Lung (tissue), 12 donors: Measurements from ENCODE around the gene CDH13. TPM values are rescaled to one million over a fixed set of nuclear protein-coding genes. Genes with fewer than 3 reads are reported as not detected.
A peak's percentile ranks its signal among the peaks of the same experiment; 100 is the strongest.

ENCODE experiments used
- ATAC-seq: fragments of 200-7000 bp; cut with Tn5 transposase; one replicate; pipeline ENCODE4 v1.9.1; 2020; ENCODE audit warnings: moderate number of reproducible peaks; ENCODE audit not compliant: insufficient read depth, low FRiP score
- DNase-seq, 3 donors: peaks; one replicate each; pipeline ENCODE4 v3.0.0-alpha.2; 2013 to 2017
- H3K27ac ChIP-seq, 2 donors: one replicate each; pipeline ENCODE4 v1.5.1; 2013; ENCODE audit warnings: mild to moderate bottlenecking in 2 of 2, moderate library complexity in 2 of 2, control low read depth in 1 of 2, inconsistent platforms in 1 of 2, low read depth in 1 of 2, low read length in 1 of 2
- H3K27me3 ChIP-seq, 3 donors: one replicate each; pipeline ENCODE4 v1.5.1; 2013; ENCODE audit warnings: low read length in 2 of 3; ENCODE audit not compliant: control insufficient read depth in 3 of 3, insufficient read depth in 3 of 3
- H3K36me3 ChIP-seq, 4 donors: one replicate each; pipeline ENCODE4 v1.5.1; 2013; ENCODE audit warnings: low read length in 4 of 4, mild to moderate bottlenecking in 1 of 4, moderate library complexity in 1 of 4; ENCODE audit not compliant: control insufficient read depth in 4 of 4, insufficient read depth in 4 of 4
- H3K4me1 ChIP-seq, 5 donors: one replicate each; pipeline ENCODE4 v1.5.1; 2013; ENCODE audit warnings: low read length in 5 of 5, mild to moderate bottlenecking in 2 of 5, moderate library complexity in 1 of 5; ENCODE audit not compliant: control insufficient read depth in 5 of 5, insufficient read depth in 5 of 5
- H3K4me3 ChIP-seq: one replicate; pipeline ENCODE4 v1.5.1; 2013; ENCODE audit warnings: mild to moderate bottlenecking, control low read depth, moderate library complexity
- H3K9ac ChIP-seq, 2 donors: one replicate each; pipeline ENCODE4 v1.5.1; 2013; ENCODE audit warnings: low read length in 2 of 2, control low read depth in 1 of 2; ENCODE audit not compliant: insufficient read depth in 1 of 2
- H3K9me3 ChIP-seq, 4 donors: one replicate each; pipeline ENCODE4 v1.5.1; 2013; ENCODE audit warnings: low read length in 3 of 4, mild to moderate bottlenecking in 1 of 4, moderate library complexity in 1 of 4; ENCODE audit not compliant: control insufficient read depth in 4 of 4, insufficient read depth in 3 of 4
- CTCF ChIP-seq: IDR thresholded peaks from 2 replicates; pipeline ENCODE4 v1.5.1; 2012; ENCODE audit warnings: mild to moderate bottlenecking; ENCODE audit errors: control extremely low read depth, extremely low read depth
- WGBS, 2 donors: extraction: QIAGEN DNeasy Blood & Tissue Kit; methylation state at CpG; one replicate each; pipeline ENCODE4 v1.1.7; 2013; 5-methylcytosine and 5-hydroxymethylcytosine counted together
- polyA plus RNA-seq, 2 donors: library from polyadenylated mRNA; stranded (reverse); fragments of 200-250 nt; gene quantifications; one replicate each; pipeline ENCODE4 v1.2.1, GENCODE V29; 2013
- total RNA-seq, 2 donors: library from RNA; depleted of rRNA in 1 of 2; stranded (reverse); fragments of >200 nt in 1 of 2; gene quantifications; one replicate each; pipeline ENCODE4 v1.2.1, GENCODE V29; 2014 to 2021
- donor health status: control.
- donor health status: control.
- donor health status: Bipolar disorder and iron deficiency.
- donor health status: healthy.
- donor health status: DM: yes; HTN: yes; CAD: no.

Gene CDH13
- total and polyA plus RNA-seq, 4 donors = 2.1 to 12.3 (median 7.3) TPM

- H3K4me3 ChIP-seq = no peak overlapping the region
- 74 to 83% methylated on average over 3 of the region's 3 CpGs for WGBS, 2 donors
- H3K9ac ChIP-seq = no peak overlapping the region
- DNase-seq (no peak), ATAC-seq (no peak)
- no peaks in the 10 kb centered on the region for H3K36me3 ChIP-seq
- TF ChIP-seq CTCF = no peak
- H3K9me3 ChIP-seq = no peaks in the 10 kb centered on the region
- no peaks in the 10 kb centered on the region for H3K27me3 ChIP-seq
- peaks cover 0 to 42% (median 0%) of the 10 kb centered on the region in 5 donors for H3K4me1 ChIP-seq
- H3K27ac ChIP-seq = no peak overlapping the region
These were observed 111.9 kb downstream of the CDH13 start for GRCh38 chr16:82738699-82739098.

DNA sequence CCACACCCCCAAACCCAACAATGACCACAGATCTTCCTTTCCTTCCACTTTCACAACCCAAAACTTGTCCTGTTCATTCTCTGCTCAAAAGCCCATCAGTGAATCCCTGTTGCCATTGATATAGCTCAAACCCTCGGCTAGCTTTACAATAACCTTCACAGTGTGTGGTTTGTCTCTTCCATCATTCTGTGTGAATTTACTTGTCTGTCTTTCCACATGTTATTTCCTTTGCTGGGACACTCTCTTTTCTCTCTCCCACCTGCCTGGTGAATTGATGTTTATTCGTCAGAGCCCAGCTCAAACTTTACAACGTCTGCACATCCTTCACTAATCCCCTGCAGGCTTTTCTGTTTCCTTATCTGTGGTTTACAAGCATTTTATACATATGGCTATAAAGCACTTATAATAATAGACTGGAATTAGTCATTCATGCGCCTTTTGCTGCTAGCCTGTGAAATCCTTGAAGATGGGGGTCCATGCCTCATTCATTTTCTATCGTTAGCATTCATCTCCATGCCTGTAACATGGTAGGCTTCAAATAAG lies 114.4 kb downstream of the CDH13 start:
- 69 to 70% methylated on average over 5 of the region's 5 CpGs for WGBS, 2 donors
- no peak for TF ChIP-seq CTCF
- H3K4me1 ChIP-seq = peaks cover 0 to 19% (median 0%) of the 10 kb centered on the region in 5 donors
- no peaks in the 10 kb centered on the region for H3K27me3 ChIP-seq
- no peaks in the 10 kb centered on the region for H3K36me3 ChIP-seq
- ATAC-seq (no peak), DNase-seq (no peak)
- no peaks in the 10 kb centered on the region for H3K9me3 ChIP-seq
- H3K4me3 ChIP-seq = no peak overlapping the region
- H3K27ac ChIP-seq = no peak overlapping the region
- H3K9ac ChIP-seq = no peak overlapping the region

- H3K27ac ChIP-seq = no peak overlapping the region
- H3K4me3 ChIP-seq = no peak overlapping the region
- no peaks in the 10 kb centered on the region for H3K9me3 ChIP-seq
- ATAC-seq = no peak
- H3K27me3 ChIP-seq = no peaks in the 10 kb centered on the region
- H3K4me1 ChIP-seq = no peaks in the 10 kb centered on the region
- H3K36me3 ChIP-seq = no peaks in the 10 kb centered on the region
- WGBS, 2 donors = 83 to 95% methylated on average over 7 of the region's 7 CpGs
- no peak for TF ChIP-seq CTCF
- no peak overlapping the region for H3K9ac ChIP-seq
- no peak for DNase-seq
These were observed 118.2 kb downstream of the CDH13 start for GRCh38 chr16:82744958-82745357.

DNA sequence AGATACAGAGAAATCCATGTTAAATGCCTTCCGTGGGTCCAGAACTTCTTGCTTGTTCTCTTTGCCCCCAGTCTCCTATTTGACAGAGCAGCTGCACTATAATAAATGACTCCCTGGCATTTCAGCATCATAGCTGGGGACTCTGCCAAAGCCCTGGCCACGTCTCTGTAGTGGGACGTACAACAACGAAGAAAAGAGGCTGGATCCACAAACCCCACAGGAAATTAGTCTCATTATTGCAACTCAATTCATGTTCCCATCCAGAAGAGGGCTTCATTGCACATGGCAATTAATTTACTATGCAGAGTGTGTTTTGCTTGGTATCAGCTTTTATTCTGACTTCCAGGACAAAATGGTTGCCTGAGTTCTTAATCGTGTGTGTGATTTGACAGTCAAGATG lies 121.3 kb downstream of the CDH13 start:
- 31 to 34% methylated on average over 5 of the region's 5 CpGs for WGBS, 2 donors
- no peak overlapping the region for H3K9ac ChIP-seq
- H3K9me3 ChIP-seq = no peaks in the 10 kb centered on the region
- peaks cover 0 to 4% (median 0%) of the 10 kb centered on the region in 5 donors for H3K4me1 ChIP-seq
- no peak for TF ChIP-seq CTCF
- H3K4me3 ChIP-seq = no peak overlapping the region
- peak in 2 of 3 donors; percentile 28 to 50 for DNase-seq
- H3K27me3 ChIP-seq = no peaks in the 10 kb centered on the region
- no peaks in the 10 kb centered on the region for H3K36me3 ChIP-seq
- ATAC-seq = no peak
- H3K27ac ChIP-seq = no peak overlapping the region
